OCI-LY3 (cell line): ENCODE results near the gene MFSD11.

ENCODE experiments used
- CTCF ChIP-seq: fragments of 200-600, 300-600 bp; sonication (generic); IDR thresholded peaks from 2 replicates; pipeline ENCODE4 v1.5.1; 2014; ENCODE audit warnings: antibody characterized with exemption, low read length, low read depth
- EZH2phosphoT487 ChIP-seq: fragments of 200-600 bp; shearing (Covaris generic); IDR thresholded peaks from 2 replicates; pipeline ENCODE4 v1.6.1; 2018; ENCODE audit warnings: antibody characterized with exemption, mixed run types, low read depth

GRCh38 chr17:76738468-76738850 is 540 bp downstream of the MFSD11 start:
- TF ChIP-seq CTCF (no peak), EZH2phosphoT487 (no peak)
